ENCODE measurements around the gene CAVIN2. TPM values are rescaled to one million over a fixed set of nuclear protein-coding genes. Genes with fewer than 3 reads are reported as not detected.
"Not testable (repeated sequence)": the region's sequence is repeated elsewhere in the genome, so short reads cannot be mapped to it uniquely, and the experiment has no call there.

The CAVIN2 gene
- total RNA-seq, 1 donor from 2014 or later = not detected

DNA sequence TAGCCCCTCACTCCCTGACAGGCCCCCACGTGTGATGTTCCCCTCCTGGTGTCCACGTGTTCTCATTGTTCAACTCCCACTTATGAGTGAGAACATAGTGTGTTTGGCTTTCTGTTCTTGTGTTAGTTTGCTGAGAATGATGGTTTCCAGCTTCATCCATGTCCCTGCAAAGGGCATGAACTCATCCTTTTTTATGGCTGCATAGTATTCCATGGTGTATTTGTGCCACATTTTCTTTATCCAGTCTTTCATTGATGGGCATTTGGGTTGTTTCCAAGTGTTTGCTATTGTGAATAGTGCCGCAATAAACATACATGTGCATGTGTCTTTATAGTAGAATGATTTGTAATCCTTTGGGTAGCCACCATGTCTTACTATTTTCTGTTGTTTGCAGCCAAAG, 61.2 kb downstream of the CAVIN2 start:
- peaks cover 23% of the 10 kb centered on the region for H3K27me3 Mint-ChIP-seq
- H3K4me3 Mint-ChIP-seq; intact Hi-C loops (cut with micrococcal nuclease); H3K4me1 Mint-ChIP-seq; H3K36me3 Mint-ChIP-seq (ENCODE audit: low read depth); H3K9me3 Mint-ChIP-seq; H3K27ac Mint-ChIP-seq; DNase-seq: not testable (repeated sequence)

Other genes with a start within 250 kb of the CAVIN2 start
- gene NABP1, start 169.0 kb downstream of the CAVIN2 start, total RNA-seq = 50.7 and 53.1 TPM in 2 replicates